ENCODE results near the gene ADD3. TPM values are rescaled to one million over a fixed set of nuclear protein-coding genes. Genes with fewer than 3 reads are reported as not detected.
"Not testable (repeated sequence)": the region's sequence is repeated elsewhere in the genome, so short reads cannot be mapped to it uniquely, and the experiment has no call there.

The ADD3 gene
- total and polyA plus RNA-seq, 9 donors = 65.3 to 110 (median 81.0) TPM

DNA sequence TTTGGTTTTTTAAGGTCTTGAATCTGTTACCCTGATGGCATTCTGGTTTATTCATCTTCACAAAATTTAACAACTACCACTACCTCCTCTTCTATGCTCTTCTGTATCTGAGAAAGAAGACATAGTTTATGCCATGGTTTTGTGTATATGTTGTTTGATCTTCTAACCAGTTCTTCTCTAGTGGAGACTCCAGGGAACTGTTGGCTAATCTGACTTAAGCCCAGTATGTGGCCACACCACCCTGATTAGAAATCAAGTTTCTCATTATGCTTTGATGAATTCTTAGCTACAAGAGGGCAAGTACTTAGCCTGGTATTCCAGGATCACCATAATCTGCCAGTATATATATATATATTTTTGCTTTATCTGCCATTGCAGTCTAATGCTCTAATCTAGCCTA lies 100.1 kb downstream of the ADD3 start:
- Histone ChIP-seq H3K27me3 (no peaks in the 10 kb centered on the region), H3K4me3 (no peak overlapping the region), H3K4me1 (ENCODE audit: insufficient read depth) (no peaks in the 10 kb centered on the region), H3K27ac (no peak overlapping the region), H3K9me3 (no peaks in the 10 kb centered on the region), H3K36me3 (no peaks in the 10 kb centered on the region)
- intact Hi-C loops (cut with DNase I) = no loop called here
- DNase-seq = no peak
- TF ChIP-seq POLR2A (IDR thresholded peaks at IDR 0.05) (no peak), EP300 (IDR thresholded peaks at IDR 0.05) (no peak), CTCF (IDR thresholded peaks at IDR 0.05) (no peak)

DNA sequence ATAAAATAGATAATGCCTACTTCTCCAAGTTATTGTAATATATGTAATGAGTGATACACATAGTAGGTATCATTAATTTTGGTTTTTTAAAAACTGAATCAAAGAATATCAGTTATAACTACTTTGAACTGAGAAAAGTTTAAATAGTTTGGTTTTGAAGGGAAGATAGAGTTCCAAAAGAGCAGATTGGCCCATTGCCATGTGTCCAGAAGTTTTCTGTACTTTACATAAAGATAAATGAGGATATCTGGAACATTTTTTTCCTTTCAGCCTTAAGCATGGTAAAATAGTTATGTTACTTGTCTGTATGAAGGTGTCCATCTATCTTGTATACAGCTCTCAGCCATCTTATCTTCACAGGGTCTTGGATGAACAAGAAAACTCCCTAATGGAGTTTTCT lies 101.7 kb downstream of the ADD3 start:
- Histone ChIP-seq H3K4me1 (ENCODE audit: insufficient read depth) (no peaks in the 10 kb centered on the region), H3K27ac (no peak overlapping the region), H3K9me3 (no peaks in the 10 kb centered on the region), H3K4me3 (no peak overlapping the region), H3K36me3 (no peaks in the 10 kb centered on the region), H3K27me3 (no peaks in the 10 kb centered on the region)
- no peak for DNase-seq
- intact Hi-C loops (cut with DNase I) = no loop called here
- TF ChIP-seq POLR2A (IDR thresholded peaks at IDR 0.05) (no peak), CTCF (IDR thresholded peaks at IDR 0.05) (no peak), EP300 (IDR thresholded peaks at IDR 0.05) (no peak)

DNA sequence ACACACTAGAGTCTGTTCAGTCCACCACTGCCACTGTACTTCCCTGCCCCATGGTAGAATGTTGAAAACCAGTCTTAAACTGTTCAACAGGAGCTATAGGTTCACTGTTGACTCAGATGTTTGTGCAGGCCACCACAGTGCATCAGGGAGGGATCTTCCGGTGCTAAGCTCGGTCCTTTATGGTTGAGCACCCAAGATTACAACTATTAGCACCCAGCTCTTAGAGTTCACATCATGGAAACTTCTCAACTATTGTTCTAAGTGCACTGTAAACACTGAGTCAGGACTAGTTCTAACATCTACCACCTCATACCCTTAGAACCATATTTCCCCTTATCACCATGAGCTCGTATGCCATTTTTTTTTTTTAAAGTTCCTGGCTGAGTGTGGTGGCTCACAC lies 102.6 kb downstream of the ADD3 start:
- Histone ChIP-seq H3K36me3 (no peaks in the 10 kb centered on the region), H3K27ac (no peak overlapping the region), H3K27me3 (no peaks in the 10 kb centered on the region), H3K4me3 (no peak overlapping the region), H3K4me1 (ENCODE audit: insufficient read depth) (no peaks in the 10 kb centered on the region), H3K9me3 (no peaks in the 10 kb centered on the region)
- TF ChIP-seq POLR2A (IDR thresholded peaks at IDR 0.05) (no peak), CTCF (IDR thresholded peaks at IDR 0.05) (no peak), EP300 (IDR thresholded peaks at IDR 0.05) (no peak)
- intact Hi-C loops (cut with DNase I) = no loop called here
- no peak for DNase-seq
- WGBS, 3 donors = 95 to 99% (median 97%) methylated on average over 3 of the region's 3 CpGs

GRCh38 chr10:110113670-110114337 lies 106.0 kb downstream of the ADD3 start:
- no peaks in the 10 kb centered on the region for H3K27me3 ChIP-seq
- H3K4me1 ChIP-seq (ENCODE audit: insufficient read depth) = no peaks in the 10 kb centered on the region
- TF ChIP-seq POLR2A (IDR thresholded peaks at IDR 0.05) (no peak), EP300 (IDR thresholded peaks at IDR 0.05) (no peak), CTCF (IDR thresholded peaks at IDR 0.05) (no peak)
- no peak for DNase-seq
- H3K4me3 ChIP-seq = no peak overlapping the region
- no peak overlapping the region for H3K27ac ChIP-seq
- H3K36me3 ChIP-seq = no peaks in the 10 kb centered on the region
- no peaks in the 10 kb centered on the region for H3K9me3 ChIP-seq
- intact Hi-C loops (cut with DNase I) = no loop called here
- 97 to 99% (median 98%) methylated on average over 4 of the region's 4 CpGs for WGBS, 3 donors

- H3K27ac ChIP-seq; H3K4me1 ChIP-seq (ENCODE audit: insufficient read depth); H3K36me3 ChIP-seq; DNase-seq; H3K9me3 ChIP-seq; intact Hi-C loops (cut with DNase I); H3K4me3 ChIP-seq; H3K27me3 ChIP-seq: not testable (repeated sequence)
- WGBS, 3 donors = 90 to 95% (median 93%) methylated on average over 2 of the region's 2 CpGs
Measured at GRCh38 chr10:110114668-110115067, 106.9 kb downstream of the ADD3 start.

Measured in ovary (tissue), 9 donors.